SK-N-SH (cell line): Measurements from ENCODE around the gene SCD5.
"Not testable (repeated sequence)": the region's sequence is repeated elsewhere in the genome, so short reads cannot be mapped to it uniquely, and the experiment has no call there.

Experiments used
- CTCF ChIP-seq: fragments of 200-600 bp; sonication (generic); IDR thresholded peaks from 2 replicates; pipeline ENCODE4 v1.6.1; 2017; ENCODE audit warnings: antibody characterized with exemption, mild to moderate bottlenecking, moderate library complexity
- EP300 ChIP-seq, 2 experiments: IDR thresholded peaks; 2 replicates each; pipeline versions ENCODE4 v1.4.0 to v1.6.1; 2012; ENCODE audit warnings: borderline replicate concordance in 1 of 2, low read depth in 1 of 2, low read length in 1 of 2
- EZH2phosphoT487 ChIP-seq: fragments of 200-600 bp; sonication (generic); IDR thresholded peaks from 2 replicates; pipeline ENCODE4 v1.6.1; 2017; ENCODE audit warnings: low read depth, mixed run types, mild to moderate bottlenecking, antibody characterized with exemption, moderate library complexity, borderline replicate concordance
- FOXM1 ChIP-seq: IDR thresholded peaks from 2 replicates; pipeline ENCODE4 v1.4.0; 2012; ENCODE audit warnings: low read depth, mild to moderate bottlenecking
- GABPA ChIP-seq: IDR thresholded peaks from 2 replicates; pipeline ENCODE4 v1.4.0; 2012; ENCODE audit warnings: low read depth, mild to moderate bottlenecking
- NFIC ChIP-seq: IDR thresholded peaks from 2 replicates; pipeline ENCODE4 v1.4.0; 2012; ENCODE audit warnings: borderline replicate concordance
- NRF1 ChIP-seq: IDR thresholded peaks from 2 replicates; pipeline ENCODE4 v1.6.1; 2012; ENCODE audit warnings: low read depth, mild to moderate bottlenecking, low read length
- POLR2AphosphoS5 ChIP-seq: IDR thresholded peaks from 2 replicates; pipeline ENCODE4 v1.6.1; 2012; ENCODE audit warnings: low read depth, low read length
- RAD21 ChIP-seq: IDR thresholded peaks from 2 replicates; pipeline ENCODE4 v1.6.1; 2012; ENCODE audit warnings: mild to moderate bottlenecking, low read length
- REST ChIP-seq: IDR thresholded peaks from 2 replicates; pipeline ENCODE4 v1.6.1; 2012; ENCODE audit warnings: mild to moderate bottlenecking, low read depth, low read length, moderate library complexity
- RFX5 ChIP-seq: IDR thresholded peaks from 2 replicates; pipeline ENCODE4 v1.6.1; 2012; ENCODE audit warnings: mild to moderate bottlenecking, improper control_type of control experiment, low read length
- SMC3 ChIP-seq: IDR thresholded peaks from 2 replicates; pipeline ENCODE4 v1.6.1; 2012; ENCODE audit warnings: low read depth, low read length, improper control_type of control experiment
- USF2 ChIP-seq: fragments of 150-350 bp; IDR thresholded peaks from 2 replicates; pipeline ENCODE4 v1.6.1; 2017; ENCODE audit warnings: antibody characterized with exemption, low read length, low read depth, borderline replicate concordance
- ZBTB33 ChIP-seq: IDR thresholded peaks from 2 replicates; pipeline ENCODE4 v1.4.0; 2012; ENCODE audit warnings: low read depth, borderline replicate concordance

GRCh38 chr4:82816874-82817273 is 18.3 kb upstream of the SCD5 start:
- not testable (repeated sequence) for TF ChIP-seq SMC3; CTCF; RAD21; POLR2AphosphoS5; NFIC; USF2; REST; RFX5; GABPA; ZBTB33; EP300 (IDR thresholded peaks at IDR 0.05; ENCODE audit: borderline replicate concordance in 1 of 2, low read depth in 1 of 2, low read length in 1 of 2); EZH2phosphoT487; FOXM1; NRF1
